HepG2 (cell line): ENCODE data around the gene MISP3. TPM values are rescaled to one million over a fixed set of nuclear protein-coding genes. Genes with fewer than 3 reads are reported as not detected.

Experiments used
- ARHGAP35 ChIP-seq: sonication (generic); formaldehyde crosslinking; IDR thresholded peaks from 2 replicates; pipeline ENCODE4 v1.9.0; 2022; ENCODE audit warnings: mild to moderate bottlenecking, inconsistent platforms, moderate library complexity, missing genetic modification reagents, borderline replicate concordance
- ATF3 ChIP-seq: sonication (generic); formaldehyde crosslinking; IDR thresholded peaks from 2 replicates; pipeline ENCODE4 v1.4.0; 2020; ENCODE audit warnings: missing genetic modification reagents
- CEBPB ChIP-seq: IDR thresholded peaks from 2 replicates; pipeline ENCODE4 v1.6.1; 2011; ENCODE audit warnings: low read depth, low read length, improper control_type of control experiment, borderline replicate concordance
- CHCHD3 ChIP-seq: sonication (generic); formaldehyde crosslinking; IDR thresholded peaks from 2 replicates; pipeline ENCODE4 v1.8.0; 2022; ENCODE audit warnings: mild to moderate bottlenecking, missing genetic modification reagents, moderate library complexity
- GATA4 ChIP-seq: sonication (generic); IDR thresholded peaks from 2 replicates; pipeline ENCODE4 v1.6.1; 2016; ENCODE audit warnings: antibody characterized with exemption, low read depth, borderline replicate concordance
- GMEB1 ChIP-seq: sonication (generic); formaldehyde crosslinking; IDR thresholded peaks from 2 replicates; pipeline ENCODE4 v1.5.1; 2020; ENCODE audit warnings: missing genetic modification reagents, mild to moderate bottlenecking, borderline replicate concordance
- HDAC1 ChIP-seq: sonication (generic); formaldehyde crosslinking; IDR thresholded peaks from 2 replicates; pipeline ENCODE4 v1.5.1; 2020; ENCODE audit warnings: mild to moderate bottlenecking, missing genetic modification reagents
- MAZ ChIP-seq, 2 experiments: sonication (generic) in 1 of 2; formaldehyde crosslinking in 1 of 2; IDR thresholded peaks; 2 replicates each; pipeline versions ENCODE4 v1.5.0 to v1.6.1; 2012 to 2020; ENCODE audit warnings: low read depth in 2 of 2, mild to moderate bottlenecking in 2 of 2, borderline replicate concordance in 1 of 2, improper control_type of control experiment in 1 of 2, low read length in 1 of 2, missing genetic modification reagents in 1 of 2, moderate library complexity in 1 of 2
- NR1H2 ChIP-seq: sonication (generic); formaldehyde crosslinking; IDR thresholded peaks from 2 replicates; pipeline ENCODE4 v1.8.1; 2022; ENCODE audit warnings: low read depth, missing genetic modification reagents, borderline replicate concordance
- PLSCR1 ChIP-seq: sonication (generic); formaldehyde crosslinking; IDR thresholded peaks from 2 replicates; pipeline ENCODE4 v1.5.0; 2020; ENCODE audit warnings: missing genetic modification reagents, mild to moderate bottlenecking, borderline replicate concordance
- SKI ChIP-seq: fragments of 450-650 bp; IDR thresholded peaks from one replicate; pipeline ENCODE4 v1.6.1; 2018; ENCODE audit warnings: mild to moderate bottlenecking; ENCODE audit not compliant: partially characterized antibody
- SNAI1 ChIP-seq: sonication (generic); formaldehyde crosslinking; IDR thresholded peaks from 2 replicates; pipeline ENCODE4 v1.5.0; 2020; ENCODE audit warnings: mild to moderate bottlenecking, missing genetic modification reagents, borderline replicate concordance
- TAF1 ChIP-seq: sonication (generic); formaldehyde crosslinking; IDR thresholded peaks from 2 replicates; pipeline ENCODE4 v1.4.0; 2020; ENCODE audit warnings: missing genetic modification reagents
- ZBTB3 ChIP-seq: sonication (generic); formaldehyde crosslinking; IDR thresholded peaks from 2 replicates; pipeline ENCODE4 v1.4.0; 2020; ENCODE audit warnings: low read depth, mild to moderate bottlenecking, moderate library complexity, missing genetic modification reagents, borderline replicate concordance
- ZBTB33 ChIP-seq: sonication (generic); formaldehyde crosslinking; IDR thresholded peaks from 2 replicates; pipeline ENCODE4 v1.4.0; 2020; ENCODE audit warnings: missing genetic modification reagents
- ZMYM3 ChIP-seq: sonication (generic); formaldehyde crosslinking; IDR thresholded peaks from 2 replicates; pipeline ENCODE4 v1.5.1; 2020; ENCODE audit warnings: mild to moderate bottlenecking, missing genetic modification reagents
- ZNF260 ChIP-seq: sonication (generic); formaldehyde crosslinking; IDR thresholded peaks from 2 replicates; pipeline ENCODE4 v1.4.0; 2020; ENCODE audit warnings: missing genetic modification reagents, low read depth, mild to moderate bottlenecking, borderline replicate concordance
- ZNF33B ChIP-seq: sonication (generic); formaldehyde crosslinking; IDR thresholded peaks from 2 replicates; pipeline ENCODE4 v1.5.1; 2020; ENCODE audit warnings: mild to moderate bottlenecking, missing genetic modification reagents
- ZNF44 ChIP-seq: sonication (generic); formaldehyde crosslinking; IDR thresholded peaks from 2 replicates; pipeline ENCODE4 v1.5.1; 2020; ENCODE audit warnings: mild to moderate bottlenecking, missing genetic modification reagents
- ZNF747 ChIP-seq: sonication (generic); formaldehyde crosslinking; IDR thresholded peaks from 2 replicates; pipeline ENCODE4 v1.8.1; 2023; ENCODE audit warnings: missing genetic modification reagents, mild to moderate bottlenecking, borderline replicate concordance
- ZNF768 ChIP-seq: sonication (generic); formaldehyde crosslinking; IDR thresholded peaks from 2 replicates; pipeline ENCODE4 v1.4.0; 2020; ENCODE audit warnings: missing genetic modification reagents
- polyA plus RNA-seq, 8 experiments: library from polyadenylated mRNA; depleted of rRNA in 3 of 8; stranded (reverse) in 7 of 8; unstranded in 1 of 8; fragments of >200 nt; fragmentation: Illumina TruSeq in 4 of 8; extraction: Trizol in 4 of 8; gene quantifications; 2 replicates each; pipeline versions ENCODE4 v1.2.1 to v1.2.3, GENCODE V29; 2011 to 2016; ENCODE audit warnings: low read depth in 4 of 8, missing spikeins in 1 of 8, mixed read lengths in 1 of 8; ENCODE audit not compliant: insufficient read depth in 1 of 8
- total RNA-seq, 5 experiments: library from RNA; depleted of rRNA; stranded (reverse); fragments of >200 nt; fragmentation: Illumina TruSeq; extraction: Trizol; gene quantifications; 2 replicates each; pipeline ENCODE4 v1.2.3, GENCODE V29; 2016; ENCODE audit warnings: low read depth in 1 of 5
- TF ChIP-seq, protein P1 (sequence below): sonication (generic); formaldehyde crosslinking; IDR thresholded peaks from 2 replicates; pipeline ENCODE4 v1.5.0; 2020; ENCODE audit warnings: missing genetic modification reagents, mild to moderate bottlenecking, borderline replicate concordance
- TF ChIP-seq, protein P2 (sequence below): sonication (generic); formaldehyde crosslinking; IDR thresholded peaks from 2 replicates; pipeline ENCODE4 v1.4.0; 2020; ENCODE audit warnings: mild to moderate bottlenecking, missing genetic modification reagents

The MISP3 gene
- total and polyA plus RNA-seq, 2 of the 13 experiments (the other 11 are each of a cell fraction or from before 2014, with no cell fraction given), result 2.5 to 5.4 TPM

DNA sequence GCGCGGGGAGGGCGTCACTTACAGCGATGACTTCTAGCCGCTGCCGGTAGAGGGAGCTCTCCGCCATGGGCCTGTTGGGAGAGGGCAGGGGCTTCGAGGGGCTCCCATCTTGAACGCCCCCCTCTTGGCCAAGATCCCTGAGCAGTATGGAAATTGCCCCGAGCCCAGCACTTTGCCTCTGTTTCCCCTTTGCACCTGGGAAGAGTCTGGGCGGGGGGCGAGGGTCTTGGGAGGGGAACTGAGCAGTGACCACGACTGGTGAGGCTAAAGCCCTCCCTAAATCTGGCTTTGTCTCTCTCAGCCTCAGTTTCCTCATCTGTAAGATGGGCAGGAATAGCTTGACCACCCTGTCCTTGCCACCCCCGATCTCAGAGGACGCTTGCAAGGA, 13.5 kb upstream of the MISP3 start (continued):
- TF ChIP-seq, protein P1, sequence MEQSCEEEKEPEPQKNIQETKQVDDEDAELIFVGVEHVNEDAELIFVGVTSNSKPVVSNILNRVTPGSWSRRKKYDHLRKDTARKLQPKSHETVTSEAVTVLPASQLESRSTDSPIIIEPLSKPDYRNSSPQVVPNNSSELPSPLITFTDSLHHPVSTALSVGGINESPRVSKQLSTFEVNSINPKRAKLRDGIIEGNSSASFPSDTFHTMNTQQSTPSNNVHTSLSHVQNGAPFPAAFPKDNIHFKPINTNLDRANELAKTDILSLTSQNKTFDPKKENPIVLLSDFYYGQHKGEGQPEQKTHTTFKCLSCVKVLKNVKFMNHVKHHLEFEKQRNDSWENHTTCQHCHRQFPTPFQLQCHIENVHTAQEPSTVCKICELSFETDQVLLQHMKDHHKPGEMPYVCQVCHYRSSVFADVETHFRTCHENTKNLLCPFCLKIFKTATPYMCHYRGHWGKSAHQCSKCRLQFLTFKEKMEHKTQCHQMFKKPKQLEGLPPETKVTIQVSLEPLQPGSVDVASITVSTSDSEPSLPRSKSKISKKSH (CRISPR knock-in tag), result 0 out of 2 replicates have a peak, but pooled peaks have one; percentile 26
- TF ChIP-seq ZNF260 (CRISPR knock-in tag), result no peak
- TF ChIP-seq ZBTB33 (CRISPR knock-in tag), result peak; percentile 97
- TF ChIP-seq GMEB1, result no peak
- TF ChIP-seq ATF3 (CRISPR knock-in tag), result no peak
- no peak for TF ChIP-seq ZBTB3 (CRISPR knock-in tag)
- TF ChIP-seq ARHGAP35 (CRISPR knock-in tag), result no peak
- TF ChIP-seq ZNF747 (CRISPR knock-in tag), result no peak
- TF ChIP-seq ZNF768 (CRISPR knock-in tag), result no peak
- no peak for TF ChIP-seq CEBPB
- TF ChIP-seq HDAC1, result no peak
- TF ChIP-seq SKI, result no peak
- TF ChIP-seq MAZ (IDR thresholded peaks at IDR 0.05; ENCODE audit: borderline replicate concordance, low read depth, low read length), result no peak
- no peak for TF ChIP-seq MAZ (CRISPR knock-in tag; IDR thresholded peaks at IDR 0.05; ENCODE audit: low read depth)
- TF ChIP-seq CHCHD3 (CRISPR knock-in tag), result no peak
- TF ChIP-seq, protein P2, sequence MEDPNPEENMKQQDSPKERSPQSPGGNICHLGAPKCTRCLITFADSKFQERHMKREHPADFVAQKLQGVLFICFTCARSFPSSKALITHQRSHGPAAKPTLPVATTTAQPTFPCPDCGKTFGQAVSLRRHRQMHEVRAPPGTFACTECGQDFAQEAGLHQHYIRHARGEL (CRISPR knock-in tag), result no peak
- no peak for TF ChIP-seq SNAI1 (CRISPR knock-in tag)
- no peak for TF ChIP-seq PLSCR1
- TF ChIP-seq GATA4, result no peak
- TF ChIP-seq NR1H2, result no peak
- no peak for TF ChIP-seq ZNF44 (CRISPR knock-in tag)
- TF ChIP-seq ZMYM3 (CRISPR knock-in tag), result peak; percentile 86; the same call in 1 of the 2 replicates
- TF ChIP-seq ZNF33B (CRISPR knock-in tag), result 0 out of 2 replicates have a peak, but pooled peaks have one; percentile 8
- no peak for TF ChIP-seq TAF1
